ENCODE measurements around the gene FCER1A.

FCER1A gene

GRCh38 chr1:159302095-159302494 is at the start of gene FCER1A:
Gene FCER1A (plus strand): TSS chr1:159302336. CDS start chr1:159302365, 29 bp downstream.
- no peak for DNase-seq (ENCODE audit: low read depth in 2 of 2)

- DNase-seq (ENCODE audit: low read depth in 2 of 2), result no peak
Observed at GRCh38 chr1:159261311-159261710, 40.8 kb upstream of the FCER1A start.

GRCh38 chr1:159261721-159262494 is 40.2 kb upstream of the FCER1A start:
- no peak for DNase-seq (ENCODE audit: low read depth in 2 of 2)

- no peak for DNase-seq (ENCODE audit: low read depth in 2 of 2)
Observed at GRCh38 chr1:159266832-159267231, 35.3 kb upstream of the FCER1A start.

- no peak for DNase-seq (ENCODE audit: low read depth in 2 of 2)
Observed at GRCh38 chr1:159274631-159275030, 27.5 kb upstream of the FCER1A start.

- no peak for DNase-seq (ENCODE audit: low read depth in 2 of 2)
Observed at GRCh38 chr1:159275891-159276290, 26.2 kb upstream of the FCER1A start.

- no peak for DNase-seq (ENCODE audit: low read depth in 2 of 2)
Observed at GRCh38 chr1:159279773-159280172, 22.4 kb upstream of the FCER1A start.

GRCh38 chr1:159282118-159282517 is 20.0 kb upstream of the FCER1A start:
- no peak for DNase-seq (ENCODE audit: low read depth in 2 of 2)

- no peak for DNase-seq (ENCODE audit: low read depth in 2 of 2)
Observed at GRCh38 chr1:159289060-159289459, 13.1 kb upstream of the FCER1A start.

- no peak for DNase-seq (ENCODE audit: low read depth in 2 of 2)
Observed at GRCh38 chr1:159291424-159291823, 10.7 kb upstream of the FCER1A start.

- no peak for DNase-seq (ENCODE audit: low read depth in 2 of 2)
Observed at GRCh38 chr1:159296706-159297375, 5.3 kb upstream of the FCER1A start.

GRCh38 chr1:159300146-159300545 is 2.0 kb upstream of the FCER1A start:
- DNase-seq (ENCODE audit: low read depth in 2 of 2), result no peak

GRCh38 chr1:159307346-159308020 is 5.3 kb downstream of the FCER1A start:
- DNase-seq (ENCODE audit: low read depth in 2 of 2), result no peak

- DNase-seq (ENCODE audit: low read depth in 2 of 2), result no peak
Observed at GRCh38 chr1:159311679-159312078, 9.5 kb downstream of the FCER1A start.

GRCh38 chr1:159315381-159315780 is 13.2 kb downstream of the FCER1A start:
- DNase-seq (ENCODE audit: low read depth in 2 of 2), result no peak

GRCh38 chr1:159318784-159319551 is 16.8 kb downstream of the FCER1A start:
- no peak for DNase-seq (ENCODE audit: low read depth in 2 of 2)

GRCh38 chr1:159334797-159335196 is 32.7 kb downstream of the FCER1A start:
- DNase-seq (ENCODE audit: low read depth in 2 of 2), result no peak

- no peak for DNase-seq (ENCODE audit: low read depth in 2 of 2)
Observed at GRCh38 chr1:159338018-159338417, 35.9 kb downstream of the FCER1A start.

- no peak for DNase-seq (ENCODE audit: low read depth in 2 of 2)
Observed at GRCh38 chr1:159339536-159339935, 37.4 kb downstream of the FCER1A start.

- DNase-seq (ENCODE audit: low read depth in 2 of 2), result no peak
Observed at GRCh38 chr1:159341736-159342135, 39.6 kb downstream of the FCER1A start.

GRCh38 chr1:159342761-159343425 is 40.8 kb downstream of the FCER1A start:
- DNase-seq (ENCODE audit: low read depth in 2 of 2), result no peak
